H1 (cell line): ENCODE data around the gene ALK. TPM values are rescaled to one million over a fixed set of nuclear protein-coding genes. Genes with fewer than 3 reads are reported as not detected.

ENCODE experiments used
- CTCF ChIA-PET: fragments of 300-600 bp; sonication (Branson Sonifier 250); formaldehyde crosslinking; loops from one replicate; lab custom pipeline; 2021; ENCODE audit not compliant: partially characterized antibody; lab: Charles Lee
- POLR2A ChIA-PET: fragments of 300-600 bp; sonication (Branson Sonifier 250); formaldehyde crosslinking; loops from one replicate; lab custom pipeline; 2021; ENCODE audit warnings: inconsistent platforms; ENCODE audit not compliant: partially characterized antibody; lab: Charles Lee
- DNase-seq, 2 experiments: peaks; one replicate each; pipeline versions ENCODE4 v3.0.0 to v3.0.0-alpha.2; 2010 to 2022; ENCODE audit warnings: low spot score in 2 of 2, low read depth in 1 of 2, mixed read lengths in 1 of 2
- FAIRE-seq: peaks from 2 replicates; lab custom pipeline; 2011; peaks lifted over from hg19 to GRCh38; lab: Jason Lieb, UNC
- H2AFZ ChIP-seq: 2 replicates; pipeline ENCODE4 v1.8.1; 2012; ENCODE audit warnings: low read length, inconsistent platforms
- H2AK5ac ChIP-seq: 2 replicates; pipeline ENCODE4 v1.6.1; 2013; ENCODE audit warnings: low read depth, low read length
- H2BK120ac ChIP-seq: replicated peaks from 2 replicates; pipeline ENCODE3; 2013; ENCODE audit warnings: low read depth, low read length, inconsistent platforms
- H2BK12ac ChIP-seq: 2 replicates; pipeline ENCODE4 v1.6.1; 2013; ENCODE audit warnings: low read depth, low read length
- H2BK15ac ChIP-seq: 2 replicates; pipeline ENCODE4 v1.6.1; 2013; ENCODE audit warnings: low read length
- H2BK20ac ChIP-seq: 2 replicates; pipeline ENCODE4 v1.6.1; 2013; ENCODE audit warnings: low read length
- H2BK5ac ChIP-seq: 2 replicates; pipeline ENCODE4 v1.6.1; 2013; ENCODE audit warnings: low read depth, low read length
- H3K14ac ChIP-seq: 2 replicates; pipeline ENCODE4 v1.6.1; 2013; ENCODE audit warnings: inconsistent platforms; ENCODE audit not compliant: insufficient read length
- H3K18ac ChIP-seq: 2 replicates; pipeline ENCODE4 v1.6.1; 2013; ENCODE audit warnings: low read length; ENCODE audit errors: extremely low read depth
- H3K23ac ChIP-seq: 2 replicates; pipeline ENCODE4 v1.6.1; 2013; ENCODE audit warnings: inconsistent platforms; ENCODE audit not compliant: insufficient read length
- H3K23me2 ChIP-seq: 2 replicates; pipeline ENCODE4 v1.6.1; 2013; ENCODE audit warnings: low read depth, low read length
- H3K27ac ChIP-seq: 2 replicates; pipeline ENCODE4 v1.6.1; 2011; ENCODE audit warnings: low read depth, low read length, inconsistent platforms
- H3K27me3 ChIP-seq, 4 experiments: replicated peaks in 1 of 4; 1 replicate in 1 of 4; 2 replicates in 3 of 4; pipeline versions ENCODE4 v1.6.1 to v1.8.1; 2011 to 2013; ENCODE audit warnings: low read length in 3 of 4, mild to moderate bottlenecking in 3 of 4, inconsistent platforms in 2 of 4, mixed read lengths in 2 of 4, moderate library complexity in 1 of 4; ENCODE audit not compliant: control insufficient read depth in 3 of 4, insufficient read depth in 3 of 4; ENCODE audit errors: extremely low read depth in 1 of 4
- H3K36me3 ChIP-seq, 4 experiments: 2 replicates each; pipeline versions ENCODE4 v1.6.1 to v1.8.1; 2011 to 2013; ENCODE audit warnings: mild to moderate bottlenecking in 4 of 4, low read length in 3 of 4, moderate library complexity in 2 of 4, control low read depth in 1 of 4, inconsistent platforms in 1 of 4; ENCODE audit not compliant: insufficient read depth in 4 of 4, control insufficient read depth in 2 of 4
- H3K4ac ChIP-seq: replicated peaks from 2 replicates; pipeline ENCODE3; 2013; ENCODE audit warnings: low read length, low read depth, mixed read lengths, inconsistent platforms; ENCODE audit not compliant: insufficient read length
- H3K4me1 ChIP-seq, 4 experiments: replicated peaks in 1 of 4; 1 replicate in 1 of 4; 2 replicates in 3 of 4; pipeline versions ENCODE4 v1.6.1 to v1.8.1; 2011 to 2013; ENCODE audit warnings: low read length in 3 of 4, inconsistent platforms in 2 of 4, mixed read lengths in 1 of 4; ENCODE audit not compliant: insufficient read depth in 4 of 4, control insufficient read depth in 3 of 4
- H3K4me2 ChIP-seq, 2 experiments: 2 replicates each; pipeline versions ENCODE4 v1.6.1 to v1.8.1; 2011 to 2013; ENCODE audit warnings: low read depth in 2 of 2, low read length in 2 of 2, control low read depth in 1 of 2, inconsistent platforms in 1 of 2, mild to moderate bottlenecking in 1 of 2; ENCODE audit not compliant: insufficient read depth in 1 of 2
- H3K4me3 ChIP-seq, 4 experiments: fragments of 200-600, 300-600 bp in 1 of 4; sonication (generic), shearing (Covaris generic), sonication (Bioruptor Twin) in 1 of 4; 2 replicates each; pipeline versions ENCODE4 v1.5.1 to v1.8.1; 2011 to 2016; ENCODE audit warnings: low read length in 4 of 4, low read depth in 3 of 4, control low read depth in 2 of 4, inconsistent platforms in 2 of 4, mild to moderate bottlenecking in 2 of 4, mixed read lengths in 1 of 4, moderate library complexity in 1 of 4; ENCODE audit not compliant: insufficient read depth in 2 of 4; ENCODE audit errors: extremely low read depth in 1 of 4
- H3K56ac ChIP-seq: replicated peaks from 2 replicates; pipeline ENCODE3; 2013; ENCODE audit warnings: low read depth, mild to moderate bottlenecking, mixed read lengths, low read length, inconsistent platforms; ENCODE audit not compliant: insufficient read length
- H3K79me1 ChIP-seq: 2 replicates; pipeline ENCODE4 v1.6.1; 2013; ENCODE audit warnings: low read depth, low read length, control low read depth
- H3K79me2 ChIP-seq, 2 experiments: 2 replicates each; pipeline versions ENCODE4 v1.6.1 to v1.8.1; 2012 to 2013; ENCODE audit warnings: low read length in 2 of 2, mild to moderate bottlenecking in 2 of 2, inconsistent platforms in 1 of 2; ENCODE audit not compliant: insufficient read depth in 2 of 2, control insufficient read depth in 1 of 2
- H3K9ac ChIP-seq, 4 experiments: replicated peaks in 1 of 4; 1 replicate in 1 of 4; 2 replicates in 3 of 4; pipeline versions ENCODE4 v1.6.1 to v1.8.1; 2011 to 2013; ENCODE audit warnings: low read depth in 3 of 4, low read length in 3 of 4, control low read depth in 2 of 4, mild to moderate bottlenecking in 2 of 4, moderate library complexity in 2 of 4, inconsistent platforms in 1 of 4; ENCODE audit errors: extremely low read depth in 1 of 4
- H3K9me3 ChIP-seq, 2 experiments: 2 replicates each; pipeline versions ENCODE4 v1.6.1 to v1.8.1; 2012 to 2013; ENCODE audit warnings: mild to moderate bottlenecking in 2 of 2, moderate library complexity in 2 of 2, control low read depth in 1 of 2, inconsistent platforms in 1 of 2, low read depth in 1 of 2, low read length in 1 of 2, mixed read lengths in 1 of 2; ENCODE audit not compliant: insufficient read depth in 2 of 2
- H4K20me1 ChIP-seq, 2 experiments: replicated peaks in 1 of 2; 2 replicates each; pipeline versions ENCODE3 to v1.8.1; 2011 to 2013; ENCODE audit warnings: inconsistent platforms in 2 of 2, low read length in 2 of 2, mild to moderate bottlenecking in 1 of 2; ENCODE audit not compliant: insufficient read depth in 2 of 2, control insufficient read depth in 1 of 2
- H4K5ac ChIP-seq: 2 replicates; pipeline ENCODE4 v1.6.1; 2013; ENCODE audit warnings: low read length, low read depth, mixed read lengths, inconsistent platforms; ENCODE audit not compliant: insufficient read length
- H4K8ac ChIP-seq: 2 replicates; pipeline ENCODE4 v1.8.0; 2013; ENCODE audit warnings: mild to moderate bottlenecking, moderate library complexity, low read length, inconsistent platforms; ENCODE audit not compliant: insufficient read depth; ENCODE audit errors: extremely low read depth
- H4K91ac ChIP-seq: replicated peaks from 2 replicates; pipeline ENCODE3; 2013; ENCODE audit warnings: low read length, mixed read lengths, inconsistent platforms; ENCODE audit not compliant: insufficient read length
- ASH2L ChIP-seq: fragments of 200-600, 300-600 bp; sonication (generic); IDR thresholded peaks from one replicate; pipeline ENCODE4 v1.7.1; 2017; ENCODE audit warnings: low read length
- BCL11A ChIP-seq, 2 experiments: IDR thresholded peaks; one replicate each; pipeline ENCODE4 v1.6.1; 2011; ENCODE audit warnings: low read depth in 2 of 2, low read length in 2 of 2, mild to moderate bottlenecking in 2 of 2
- CREB1 ChIP-seq: IDR thresholded peaks from 2 replicates; pipeline ENCODE4 v1.6.1; 2012; ENCODE audit warnings: inconsistent platforms
- E2F6 ChIP-seq: IDR thresholded peaks from 2 replicates; pipeline ENCODE4 v1.6.1; 2012; ENCODE audit warnings: inconsistent platforms
- EP300 ChIP-seq, 2 experiments: IDR thresholded peaks; 1 replicate in 1 of 2; 2 replicates in 1 of 2; pipeline ENCODE4 v1.6.1; 2011 to 2012; ENCODE audit warnings: low read depth in 2 of 2, low read length in 2 of 2, mild to moderate bottlenecking in 2 of 2, borderline replicate concordance in 1 of 2, inconsistent platforms in 1 of 2, moderate library complexity in 1 of 2
- KDM1A ChIP-seq: fragments of 200-600, 300-600 bp; sonication (generic); IDR thresholded peaks from 2 replicates; pipeline ENCODE4 v1.7.1; 2016; ENCODE audit warnings: mild to moderate bottlenecking, low read length, borderline replicate concordance
- KDM5A ChIP-seq: fragments of 200-600 bp; IDR thresholded peaks from 2 replicates; pipeline ENCODE4 v1.7.1; 2012; ENCODE audit warnings: mild to moderate bottlenecking, low read length, inconsistent platforms, mixed read lengths
- POLR2AphosphoS5 ChIP-seq: IDR thresholded peaks from 2 replicates; pipeline ENCODE4 v1.6.1; 2011; ENCODE audit warnings: low read depth, low read length
- SIRT6 ChIP-seq: IDR thresholded peaks from one replicate; pipeline ENCODE4 v1.7.1; 2012; ENCODE audit warnings: low read length, inconsistent platforms
- YY1 ChIP-seq: IDR thresholded peaks from 2 replicates; pipeline ENCODE4 v1.6.1; 2011; ENCODE audit warnings: low read depth, mild to moderate bottlenecking, low read length
- WGBS, 2 experiments: shearing (Covaris generic) in 1 of 2; methylation state at CpG; one replicate each; pipeline versions ENCODE4 v1.1.6 to v1.1.7; 2013 to 2015; ENCODE audit warnings: low lambda C conversion rate in 2 of 2, mixed read lengths in 2 of 2, inconsistent platforms in 1 of 2, low coverage in 1 of 2, missing lambda C conversion rate in 1 of 2; ENCODE audit not compliant: insufficient replicate concordance in 2 of 2, insufficient coverage in 1 of 2, insufficient read length in 1 of 2; ENCODE audit errors: extremely low coverage in 1 of 2, missing lambda C conversion rate in 1 of 2; 5-methylcytosine and 5-hydroxymethylcytosine counted together
- polyA plus RNA-seq, 7 experiments: library from polyadenylated mRNA; depleted of rRNA in 3 of 7; stranded (reverse) in 5 of 7; unstranded in 2 of 7; fragments of >200 nt in 5 of 7; fragments of 200-250 nt in 2 of 7; gene quantifications; 1 replicate in 5 of 7; 2 replicates in 1 of 7; 4 replicates in 1 of 7; pipeline versions ENCODE4 v1.2.1 to v1.2.3, GENCODE V29; 2011 to 2013; ENCODE audit warnings: missing spikeins in 2 of 7, mixed read lengths in 2 of 7
- total RNA-seq: library from RNA; stranded (reverse); fragmentation: NEBNext Ultra II Directional; extraction: Animal tissue kit (Norgen Biotek cat#: 25700); gene quantifications from 2 replicates; pipeline ENCODE4 v1.2.1, GENCODE V29; 2021

The ALK gene
- total and polyA plus RNA-seq, 2 of the 8 experiments (the other 6 are each of a cell fraction or from before 2014, with no cell fraction given): 0.02 to 0.09 TPM

GRCh38 chr2:29272311-29272710, 649.1 kb downstream of the ALK start:
- no peak overlapping the region for H3K4me3 ChIP-seq
- POLR2A ChIA-PET: no interaction called here

More at GRCh38 chr2:29272311-29272710, 649.1 kb downstream of the ALK start:
- H3K79me1 ChIP-seq: no peaks in the 10 kb centered on the region
- no peak overlapping the region for H4K8ac ChIP-seq
- no peak overlapping the region for H3K4me2 ChIP-seq
- no peaks in the 10 kb centered on the region for H3K79me2 ChIP-seq
- H3K27me3 ChIP-seq: no peaks in the 10 kb centered on the region
- CTCF ChIA-PET: interaction anchor here (0.6 to 3.2 kb wide), 6 partner anchors 12 to 572 kb away, joined by 3 to 23 read pairs (median 3); no protein-coding TSS in a partner anchor
- H3K4me1 ChIP-seq: peaks cover 0 to 5% (median 0%) of the 10 kb centered on the region in 4 experiments; a peak in 3 of 7 replicates
- DNase-seq (no peak), FAIRE-seq (no peak)
- no peak overlapping the region for H2BK20ac ChIP-seq
- no peak overlapping the region for H4K5ac ChIP-seq
- 84% methylated on average over 5 of the region's 5 CpGs; no CpG with 5 or more reads in 1 of the 2 experiments for WGBS, 2 experiments
- H3K18ac ChIP-seq: no peak overlapping the region
- no peak overlapping the region for H2BK15ac ChIP-seq
- no peak overlapping the region for H3K27ac ChIP-seq
- H2AFZ ChIP-seq: no peak overlapping the region
- no peaks in the 10 kb centered on the region for H3K9me3 ChIP-seq
- H2BK5ac ChIP-seq: no peak overlapping the region
- no peak overlapping the region for H2AK5ac ChIP-seq
- no peak overlapping the region for H3K23ac ChIP-seq
- TF ChIP-seq KDM5A (no peak), SIRT6 (no peak), E2F6 (no peak), KDM1A (no peak), ASH2L (no peak), POLR2AphosphoS5 (no peak), CREB1 (no peak), YY1 (no peak), EP300 (IDR thresholded peaks at IDR 0.05; ENCODE audit: borderline replicate concordance in 1 of 2, low read depth in 2 of 2, low read length in 2 of 2) (no peak), BCL11A (IDR thresholded peaks at IDR 0.05; ENCODE audit: low read depth in 2 of 2, low read length in 2 of 2) (no peak)
- no peak overlapping the region for H3K4ac ChIP-seq
- no peak overlapping the region for H2BK120ac ChIP-seq
- H3K14ac ChIP-seq: no peak overlapping the region
- no peak overlapping the region for H3K56ac ChIP-seq
- no peak overlapping the region for H4K91ac ChIP-seq
- no peak overlapping the region for H2BK12ac ChIP-seq
- no peaks in the 10 kb centered on the region for H3K23me2 ChIP-seq
- H3K36me3 ChIP-seq: no peaks in the 10 kb centered on the region
- peaks cover 0 to 1% of the 10 kb centered on the region in 2 experiments for H4K20me1 ChIP-seq
- H3K9ac ChIP-seq: no peak overlapping the region
